T-helper 2 cell (primary cell): Measurements from ENCODE around the gene PKNOX1.
"Not testable (repeated sequence)": the region's sequence is repeated elsewhere in the genome, so short reads cannot be mapped to it uniquely, and the experiment has no call there.

Source experiments
- DNase-seq, 5 experiments: peaks; one replicate each; pipeline versions ENCODE4 v3.0.0 to v3.0.0-alpha.2; 2012 to 2022
- total RNA-seq, 2 donors: gene quantifications; one replicate each; lab custom pipeline; 2026; lab: John Stamatoyannopoulos, UW

PKNOX1 gene
- 14.7 to 15.2 reads per million in 2 donors for total RNA-seq

DNA sequence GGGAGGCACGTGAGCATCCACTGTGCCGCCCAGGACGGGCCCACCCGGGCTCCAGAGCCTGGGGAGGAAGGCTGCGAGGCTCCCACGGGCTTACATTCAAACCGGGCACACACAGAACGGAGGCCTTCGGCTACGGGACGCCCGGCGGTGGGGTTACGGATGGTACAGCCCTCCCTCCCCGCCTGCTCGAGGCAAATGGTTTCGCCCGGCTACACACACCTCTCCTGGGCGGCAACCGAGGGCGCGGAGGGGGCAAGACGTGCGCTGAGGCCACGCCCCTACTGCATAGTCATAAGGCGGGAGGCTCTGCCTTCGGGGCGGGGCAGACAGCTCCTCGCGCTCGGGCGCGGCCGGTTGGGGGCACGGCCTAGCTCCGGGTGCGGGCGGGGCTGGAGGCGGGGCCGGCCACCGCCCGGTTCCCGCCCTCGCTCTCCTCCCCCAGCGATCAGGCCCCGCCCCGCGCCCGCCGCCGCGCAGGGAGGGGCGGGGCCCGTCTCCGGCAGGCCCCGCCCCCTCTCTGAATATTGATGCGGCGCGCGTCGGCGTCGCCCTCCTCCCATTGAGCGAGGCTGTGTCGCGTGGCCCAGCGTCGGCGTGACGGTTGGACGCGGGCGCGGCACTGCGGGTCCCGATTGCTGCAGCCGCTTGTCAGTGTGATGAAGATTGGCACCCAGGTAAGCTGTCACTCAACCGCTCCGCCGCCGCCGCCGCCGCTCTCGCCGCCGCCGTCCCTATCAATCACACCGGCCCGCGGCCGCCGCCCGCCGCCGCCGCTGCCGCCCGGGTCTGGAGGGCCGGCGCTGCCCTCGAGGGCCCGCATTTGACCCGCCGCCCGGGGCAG is at the start of gene PKNOX1:
Gene PKNOX1 (plus strand): TSS at position 572 of the 841 bp plus-strand sequence. CDS start 29,820 bp downstream, outside the sequence.
- peak; percentile 98 to 99 (median 99) for DNase-seq

- DNase-seq, result no peak
Measured at GRCh38 chr21:42925114-42925926, 49.0 kb upstream of the PKNOX1 start, which contains the start of gene ERVH48-1. Gene ERVH48-1, minus strand, starts transcription at chr21:42925630. Its CDS starts 6,624 bp downstream, at chr21:42919006.

DNA sequence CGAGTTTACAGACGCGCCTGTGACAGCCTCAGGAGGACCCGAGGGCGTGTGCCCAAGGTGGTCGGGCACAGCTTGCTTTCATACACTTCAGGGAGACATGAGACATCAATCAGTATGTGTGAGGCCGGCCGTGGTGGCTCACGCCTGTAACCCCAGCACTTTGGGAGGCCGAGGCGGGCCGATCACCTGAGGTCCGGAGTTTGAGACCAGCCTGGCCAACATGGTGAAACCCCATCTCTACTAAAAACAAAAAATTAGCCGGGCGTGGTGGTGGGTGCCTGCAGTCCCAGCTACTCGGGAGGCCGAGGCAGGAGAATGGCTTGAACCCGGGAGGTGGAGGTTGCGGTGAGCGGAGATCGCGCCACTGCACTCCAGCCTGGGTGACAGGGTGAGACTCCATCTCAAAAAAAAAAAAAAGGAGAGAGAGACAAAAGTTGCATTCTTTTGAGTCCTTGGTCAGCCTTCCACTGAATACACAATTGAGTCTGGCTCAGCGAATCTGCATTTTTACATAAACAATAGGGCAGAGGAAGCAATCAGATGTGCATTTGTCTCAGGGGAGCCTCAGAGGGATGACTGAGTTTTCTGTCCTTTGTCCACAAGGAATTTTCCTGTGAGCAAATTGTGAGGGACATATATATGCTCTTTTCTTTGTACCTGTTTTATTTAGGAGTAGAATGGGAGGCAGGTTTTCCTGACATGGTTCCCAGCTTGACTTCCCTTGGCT is 46.7 kb upstream of the PKNOX1 start:
- not testable (repeated sequence) for DNase-seq

GRCh38 chr21:42929969-42930368 is 44.4 kb upstream of the PKNOX1 start:
- DNase-seq, result no peak

- DNase-seq, result no peak
Measured at GRCh38 chr21:42931560-42932235, 42.7 kb upstream of the PKNOX1 start.

GRCh38 chr21:42932378-42933136 is 41.8 kb upstream of the PKNOX1 start:
- not testable (repeated sequence) for DNase-seq

- not testable (repeated sequence) for DNase-seq
Measured at GRCh38 chr21:42933137-42933970, 41.0 kb upstream of the PKNOX1 start.

DNA sequence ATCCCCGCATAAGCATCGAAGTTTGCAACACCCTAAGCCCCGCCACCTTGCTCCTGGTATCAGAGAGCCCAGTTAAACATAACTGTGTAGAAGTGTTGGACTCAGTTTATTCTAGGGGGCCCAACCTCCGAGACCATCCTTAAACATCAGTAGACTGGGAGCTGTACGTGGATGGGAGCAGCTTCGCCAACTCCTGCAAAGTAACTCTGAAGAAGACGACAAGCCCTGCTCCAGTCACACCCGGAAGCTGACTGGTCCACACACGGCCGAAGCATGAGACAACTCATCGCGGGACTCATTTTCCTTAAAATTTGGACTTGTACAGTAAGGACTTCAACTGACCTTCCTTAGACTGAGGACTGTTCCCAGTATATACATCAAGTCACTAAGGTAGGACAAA is 40.4 kb upstream of the PKNOX1 start:
- DNase-seq, result not testable (repeated sequence)

DNA sequence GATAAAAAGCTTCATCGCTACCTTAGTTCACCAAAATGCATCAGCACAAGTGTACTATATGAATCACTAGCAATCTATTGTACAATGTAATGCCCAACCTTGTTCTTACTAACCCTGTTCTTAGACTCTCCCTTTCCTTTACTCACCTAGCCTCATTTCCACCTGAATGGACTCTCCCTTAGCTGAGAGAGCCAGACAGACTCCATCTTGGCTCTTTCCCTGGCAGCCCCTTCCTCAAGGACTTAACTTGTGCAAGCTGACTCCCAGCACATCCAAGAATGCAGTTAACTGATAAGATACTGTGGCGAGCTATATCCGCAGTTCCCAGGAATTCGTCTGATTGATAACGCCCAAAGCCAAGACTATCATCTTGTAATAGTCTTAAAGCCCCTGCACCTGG is 38.0 kb upstream of the PKNOX1 start:
- DNase-seq, result not testable (repeated sequence)

DNA sequence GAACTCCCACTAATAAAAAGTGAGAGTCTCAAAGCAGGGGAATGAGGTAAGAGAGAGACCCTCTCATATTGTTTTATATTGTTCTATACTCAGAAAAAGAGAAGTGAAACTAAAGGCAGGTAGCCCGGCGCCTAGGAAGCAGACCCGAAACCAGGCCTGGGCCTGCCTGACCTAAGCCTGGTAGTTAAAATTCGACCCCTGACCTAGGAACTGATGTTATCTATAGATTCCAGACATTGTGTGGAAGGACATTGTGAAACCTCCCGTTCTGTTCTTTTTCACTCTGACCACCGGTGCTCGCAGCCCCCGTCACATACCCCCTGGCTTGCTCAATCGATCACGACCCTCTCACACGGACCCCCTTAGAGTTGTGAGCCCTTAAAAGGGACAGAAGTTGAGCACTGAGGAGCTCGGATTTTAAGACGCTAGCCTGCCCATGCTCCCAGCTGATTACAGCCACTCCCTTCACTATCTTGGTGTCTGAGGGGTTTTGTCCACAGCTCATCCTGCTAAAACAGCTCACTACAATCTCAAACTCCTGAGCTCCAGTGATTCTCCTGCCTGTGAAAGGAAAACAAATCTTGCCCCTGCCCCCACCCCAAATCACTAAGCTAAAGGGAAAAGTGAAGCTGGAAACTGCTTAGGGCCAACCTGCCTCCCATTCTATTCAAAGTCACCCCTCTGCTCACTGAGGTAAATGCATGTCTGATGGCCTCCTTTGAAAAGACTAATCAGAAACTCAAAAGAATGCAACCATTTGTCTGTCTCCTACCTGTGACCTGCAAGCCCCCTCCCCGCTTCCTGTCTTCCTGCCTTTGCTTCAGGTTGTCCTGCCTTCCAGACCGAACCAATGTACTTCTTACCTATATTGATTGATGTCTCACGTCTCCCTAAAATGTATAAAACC is 37.1 kb upstream of the PKNOX1 start:
- not testable (repeated sequence) for DNase-seq

- no peak for DNase-seq
Measured at GRCh38 chr21:42937960-42938605, 36.3 kb upstream of the PKNOX1 start.

GRCh38 chr21:42938606-42938995 is 35.8 kb upstream of the PKNOX1 start:
- not testable (repeated sequence) for DNase-seq

GRCh38 chr21:42939582-42940413 is 34.6 kb upstream of the PKNOX1 start:
- no peak for DNase-seq

DNA sequence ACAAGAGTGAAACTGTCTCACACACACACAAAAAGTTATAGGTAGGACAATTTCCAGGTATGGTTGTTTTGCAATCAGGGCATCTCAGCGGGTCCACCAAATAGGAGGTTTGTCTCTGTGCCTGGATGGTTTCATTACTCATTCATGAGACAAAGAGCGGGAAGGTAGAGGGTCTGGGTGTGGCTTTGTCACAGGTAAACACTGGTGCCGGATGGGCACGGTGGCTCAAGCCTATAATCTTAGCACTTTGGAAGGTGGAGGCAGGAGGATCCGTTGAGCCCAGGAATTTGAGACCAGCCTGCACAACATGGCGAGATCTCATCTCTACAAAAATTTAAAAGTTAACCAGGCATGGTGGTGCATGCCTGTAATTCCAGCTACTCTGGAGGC is 32.7 kb upstream of the PKNOX1 start:
- DNase-seq, result no peak

DNA sequence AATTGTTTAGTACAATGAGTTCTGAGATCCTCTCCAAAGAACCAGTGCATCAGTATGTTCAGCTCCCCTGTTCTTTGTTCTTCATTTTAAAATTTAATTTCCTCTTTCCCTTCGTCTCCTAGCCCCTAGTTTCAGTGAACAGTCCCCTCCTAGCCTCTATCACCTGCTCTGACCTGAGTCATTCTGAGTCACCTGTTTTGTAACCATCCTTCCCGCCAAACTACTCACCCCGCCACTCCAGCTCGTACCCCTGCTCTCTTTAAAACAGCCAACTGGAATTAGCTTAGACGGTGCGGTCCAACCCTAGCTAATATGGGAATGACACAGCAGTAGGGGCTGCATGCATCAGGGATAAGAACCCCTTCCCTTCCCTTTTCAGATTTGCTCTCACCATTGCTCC is 32.1 kb upstream of the PKNOX1 start:
- no peak for DNase-seq

- not testable (repeated sequence) for DNase-seq
Measured at GRCh38 chr21:42949094-42949755, 25.1 kb upstream of the PKNOX1 start.

- not testable (repeated sequence) for DNase-seq
Measured at GRCh38 chr21:42951193-42951592, 23.2 kb upstream of the PKNOX1 start.
